CD8-positive, alpha-beta memory T cell (primary cell): ENCODE results near the gene USP54. TPM values are rescaled to one million over a fixed set of nuclear protein-coding genes. Genes with fewer than 3 reads are reported as not detected.

Experiments
- CTCF ChIA-PET: fragments of 350-600 bp; sonication (Branson Sonifier 250); formaldehyde crosslinking; loops from one replicate; lab custom pipeline; 2021; ENCODE audit warnings: antibody characterized with exemption; lab: Charles Lee
- POLR2A ChIA-PET: fragments of 350-600 bp; sonication (Branson Sonifier 250); formaldehyde crosslinking; loops from one replicate; lab custom pipeline; 2021; ENCODE audit warnings: antibody characterized with exemption; lab: Charles Lee
- DNase-seq, 5 donors: peaks; one replicate each; pipeline versions ENCODE4 v3.0.0 to v3.0.0-alpha.2; 2020 to 2022; ENCODE audit warnings: mixed read lengths in 1 of 5
- H3K27ac ChIP-seq: one replicate; pipeline ENCODE4 v1.7.0; 2013; ENCODE audit warnings: low read depth, mild to moderate bottlenecking, low read length, moderate library complexity
- H3K27me3 ChIP-seq: 2 replicates; pipeline ENCODE4 v1.7.0; 2013; ENCODE audit warnings: low read length, mild to moderate bottlenecking; ENCODE audit not compliant: insufficient read depth, poor library complexity, severe bottlenecking
- H3K36me3 ChIP-seq: 2 replicates; pipeline ENCODE4 v1.7.0; 2013; ENCODE audit warnings: mild to moderate bottlenecking, low read length, moderate library complexity; ENCODE audit not compliant: insufficient read depth
- H3K4me1 ChIP-seq: 2 replicates; pipeline ENCODE4 v1.7.0; 2013; ENCODE audit warnings: mild to moderate bottlenecking, low read length, moderate library complexity; ENCODE audit not compliant: insufficient read depth
- H3K4me3 ChIP-seq: 2 replicates; pipeline ENCODE4 v1.7.0; 2013; ENCODE audit warnings: mild to moderate bottlenecking, low read length
- H3K9me3 ChIP-seq: 2 replicates; pipeline ENCODE4 v1.7.0; 2013; ENCODE audit warnings: mild to moderate bottlenecking, low read length
- H3K27ac Mint-ChIP-seq, 8 donors: one replicate each; pipeline ENCODE4 v1.8.0; 2020 to 2021; ENCODE audit warnings: mixed read lengths in 8 of 8, mild to moderate bottlenecking in 6 of 8, inconsistent platforms in 3 of 8, moderate library complexity in 3 of 8
- H3K27me3 Mint-ChIP-seq, 2 donors: one replicate each; pipeline ENCODE4 v1.8.0; 2020 to 2021; ENCODE audit warnings: mixed read lengths in 2 of 2, mild to moderate bottlenecking in 1 of 2, moderate library complexity in 1 of 2
- H3K36me3 Mint-ChIP-seq, 3 donors: one replicate each; pipeline ENCODE4 v1.8.0; 2020 to 2021; ENCODE audit warnings: mixed read lengths in 3 of 3, inconsistent platforms in 1 of 3, mild to moderate bottlenecking in 1 of 3
- H3K4me1 Mint-ChIP-seq, 3 donors: one replicate each; pipeline ENCODE4 v1.8.0; 2020 to 2021; ENCODE audit warnings: mixed read lengths in 3 of 3, inconsistent platforms in 1 of 3, mild to moderate bottlenecking in 1 of 3
- H3K4me3 Mint-ChIP-seq, 7 donors: one replicate each; pipeline ENCODE4 v1.8.0; 2020 to 2021; ENCODE audit warnings: mixed read lengths in 7 of 7, mild to moderate bottlenecking in 6 of 7, moderate library complexity in 4 of 7, inconsistent platforms in 2 of 7
- H3K9me3 Mint-ChIP-seq, 5 donors: one replicate each; pipeline ENCODE4 v1.8.0; 2020 to 2022; ENCODE audit warnings: mixed read lengths in 5 of 5, mild to moderate bottlenecking in 3 of 5, moderate library complexity in 2 of 5, inconsistent platforms in 1 of 5
- polyA plus RNA-seq: library from polyadenylated mRNA; unstranded; fragments of 300-500 nt; fragmentation: Illumina TruSeq; gene quantifications from one replicate; pipeline ENCODE4 v1.2.3, GENCODE V29; 2021
- total RNA-seq, 2 experiments: library from RNA; stranded (reverse); gene quantifications; one replicate each; pipeline ENCODE4 v1.2.3, GENCODE V29; 2021

Gene USP54
- total and polyA plus RNA-seq, 3 experiments from 2014 or later: 1.5 to 11.9 (median 10.5) TPM

- ChIA-PET POLR2A (interaction anchor here (0.6 to 2.5 kb wide), 15 partner anchors 11 to 400 kb away, joined by 3 to 16 read pairs (median 5); partner anchors contain the start of genes ANXA7, CFAP70, DNAJC9 and MRPS16), CTCF (interaction anchor here (0.7 to 1.2 kb wide), 3 partner anchors 16 to 243 kb away, joined by 3 read pairs; partner anchors contain the start of gene MRPS16)
- H3K4me1 ChIP-seq: peaks cover 44% of the 10 kb centered on the region
- peak within 1 kb of the TSS; percentile 92 for H3K27ac ChIP-seq
- Mint-ChIP-seq H3K4me3 (peak within 1 kb of the TSS; percentile 86 to 97 (median 94)), H3K27me3 (no peaks in the 10 kb centered on the region), H3K36me3 (peaks cover 0 to 13% (median 4%) of the 10 kb centered on the region in 3 donors), H3K9me3 (no peaks in the 10 kb centered on the region), H3K27ac (peak within 1 kb of the TSS; percentile 69 to 99 (median 96)), H3K4me1 (peaks cover 47 to 59% (median 58%) of the 10 kb centered on the region in 3 donors)
- peak; percentile 82 to 95 (median 86) for DNase-seq
- H3K36me3 ChIP-seq: no peaks in the 10 kb centered on the region
- H3K9me3 ChIP-seq: no peaks in the 10 kb centered on the region
- H3K27me3 ChIP-seq: no peaks in the 10 kb centered on the region
- peak within 1 kb of the TSS; percentile 94 for H3K4me3 ChIP-seq
Observed at GRCh38 chr10:73495884-73496674, 95.1 kb downstream of the USP54 start, which contains the start of gene PPP3CB. Gene PPP3CB, minus strand, starts transcription at chr10:73496024. Its CDS starts 135 bp downstream, at chr10:73495889.

DNA sequence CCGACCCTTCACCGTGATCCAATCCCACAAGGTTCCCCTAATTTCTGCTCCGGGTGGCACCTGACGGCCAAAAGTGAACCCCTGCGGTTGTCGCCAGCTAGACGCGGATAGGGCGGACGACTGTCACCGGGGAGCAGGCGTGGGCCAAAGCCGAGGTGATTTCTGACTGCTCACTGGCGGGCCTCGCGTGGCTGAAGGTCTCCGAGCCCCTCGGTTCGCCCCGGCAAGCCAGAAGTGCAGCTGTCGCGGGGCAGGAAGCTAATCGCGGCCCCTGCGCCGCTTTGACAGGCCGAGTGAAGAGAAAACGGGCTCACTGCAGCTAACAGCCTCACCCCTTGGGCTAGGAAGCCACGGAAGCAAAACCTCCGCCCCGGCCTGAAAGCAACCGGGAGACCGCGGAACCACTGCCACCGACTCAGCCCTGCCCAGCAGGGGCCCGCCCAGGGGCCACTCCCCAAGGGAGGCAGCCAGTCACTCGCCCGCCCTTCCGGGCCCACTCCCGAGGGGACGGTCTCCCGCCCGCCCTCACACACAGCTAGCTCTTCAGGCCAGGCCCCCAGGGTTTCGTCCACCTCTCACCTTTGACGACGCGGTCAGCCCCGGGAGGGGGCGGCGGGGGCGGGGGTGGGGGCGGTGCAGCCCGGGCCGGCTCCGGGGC is 95.8 kb downstream of the USP54 start:
- Histone ChIP-seq H3K9me3 (no peaks in the 10 kb centered on the region), H3K27me3 (no peaks in the 10 kb centered on the region), H3K36me3 (no peaks in the 10 kb centered on the region), H3K4me3 (peak overlapping the region; percentile 94), H3K4me1 (peaks cover 39% of the 10 kb centered on the region), H3K27ac (peak overlapping the region; percentile 92)
- CTCF ChIA-PET: interaction anchor here (0.8 to 1.2 kb wide), 3 partner anchors 16 to 34 kb away, joined by 3 read pairs; no protein-coding TSS in a partner anchor
- Mint-ChIP-seq H3K9me3 (no peaks in the 10 kb centered on the region), H3K27me3 (no peaks in the 10 kb centered on the region), H3K4me1 (peaks cover 46 to 61% (median 52%) of the 10 kb centered on the region in 3 donors), H3K36me3 (peaks cover 0 to 13% (median 4%) of the 10 kb centered on the region in 3 donors), H3K4me3 (peak overlapping the region; percentile 86 to 97 (median 94)), H3K27ac (peak overlapping the region; percentile 65 to 98 (median 95))
- peak; percentile 82 to 91 (median 90) for DNase-seq
- POLR2A ChIA-PET: interaction anchor here (0.5 to 2.5 kb wide), 14 partner anchors 11 to 803 kb away, joined by 3 to 16 read pairs (median 6); partner anchors contain the start of genes CFAP70, DNAJC9 and MRPS16

- H3K36me3 ChIP-seq: no peaks in the 10 kb centered on the region
- no peaks in the 10 kb centered on the region for H3K9me3 ChIP-seq
- Mint-ChIP-seq H3K4me1 (peaks cover 49 to 66% (median 57%) of the 10 kb centered on the region in 3 donors), H3K27me3 (no peaks in the 10 kb centered on the region), H3K9me3 (no peaks in the 10 kb centered on the region), H3K36me3 (peaks cover 0 to 15% (median 4%) of the 10 kb centered on the region in 3 donors), H3K4me3 (peak overlapping the region; percentile 86 to 97 (median 94)), H3K27ac (peak overlapping the region; percentile 65 to 98 (median 95))
- H3K4me3 ChIP-seq: peak overlapping the region; percentile 94
- POLR2A ChIA-PET: interaction anchor here (0.5 to 2.5 kb wide), 10 partner anchors 12 to 802 kb away, joined by 3 to 16 read pairs (median 6); partner anchors contain the start of genes CFAP70 and DNAJC9
- peak overlapping the region; percentile 92 for H3K27ac ChIP-seq
- peaks cover 39% of the 10 kb centered on the region for H3K4me1 ChIP-seq
- no peaks in the 10 kb centered on the region for H3K27me3 ChIP-seq
- no peak for DNase-seq
- CTCF ChIA-PET: interaction anchor here (0.8 to 1.2 kb wide), 3 partner anchors 16 to 35 kb away, joined by 3 read pairs; no protein-coding TSS in a partner anchor
Observed at GRCh38 chr10:73494877-73495225, 96.3 kb downstream of the USP54 start.

GRCh38 chr10:73494213-73494612 is 96.9 kb downstream of the USP54 start:
- Mint-ChIP-seq H3K27me3 (no peaks in the 10 kb centered on the region), H3K4me1 (peaks cover 54 to 70% (median 63%) of the 10 kb centered on the region in 3 donors), H3K27ac (peak overlapping the region; percentile 17 to 88 (median 80)), H3K4me3 (peak overlapping the region; percentile 65 to 97 (median 78)), H3K9me3 (no peaks in the 10 kb centered on the region), H3K36me3 (peaks cover 0 to 15% (median 2%) of the 10 kb centered on the region in 3 donors)
- ChIA-PET POLR2A (interaction anchor here (2.3 kb wide), 1 partner anchor 81 kb away, joined by 6 read pairs; no protein-coding TSS in a partner anchor), CTCF (no interaction called here)
- H3K4me3 ChIP-seq: peak overlapping the region; percentile 22
- H3K27ac ChIP-seq: peak overlapping the region; percentile 11
- H3K9me3 ChIP-seq: no peaks in the 10 kb centered on the region
- peaks cover 44% of the 10 kb centered on the region for H3K4me1 ChIP-seq
- H3K27me3 ChIP-seq: no peaks in the 10 kb centered on the region
- H3K36me3 ChIP-seq: no peaks in the 10 kb centered on the region
- no peak for DNase-seq

- H3K4me3 Mint-ChIP-seq: peak overlapping the region; percentile 65 to 79 (median 74)
- Histone ChIP-seq H3K4me3 (peak overlapping the region; percentile 22), H3K27ac (peak overlapping the region; percentile 11), H3K27me3 (no peaks in the 10 kb centered on the region), H3K9me3 (no peaks in the 10 kb centered on the region), H3K4me1 (peaks cover 44% of the 10 kb centered on the region), H3K36me3 (no peaks in the 10 kb centered on the region)
- H3K27me3 Mint-ChIP-seq: no peaks in the 10 kb centered on the region
- no peaks in the 10 kb centered on the region for H3K9me3 Mint-ChIP-seq
- CTCF ChIA-PET: interaction anchor here (0.8 kb wide), 1 partner anchor 36 kb away, joined by 3 read pairs; no protein-coding TSS in a partner anchor
- H3K4me1 Mint-ChIP-seq: peaks cover 57 to 75% (median 67%) of the 10 kb centered on the region in 3 donors
- DNase-seq: no peak
- peak overlapping the region in 7 of 8 donors; percentile 55 to 88 (median 81) for H3K27ac Mint-ChIP-seq
- POLR2A ChIA-PET: interaction anchor here (2.3 kb wide), 1 partner anchor 80 kb away, joined by 6 read pairs; no protein-coding TSS in a partner anchor
- peaks cover 3 to 19% (median 5%) of the 10 kb centered on the region in 3 donors for H3K36me3 Mint-ChIP-seq
Observed at GRCh38 chr10:73493781-73494180, 97.4 kb downstream of the USP54 start.

DNA sequence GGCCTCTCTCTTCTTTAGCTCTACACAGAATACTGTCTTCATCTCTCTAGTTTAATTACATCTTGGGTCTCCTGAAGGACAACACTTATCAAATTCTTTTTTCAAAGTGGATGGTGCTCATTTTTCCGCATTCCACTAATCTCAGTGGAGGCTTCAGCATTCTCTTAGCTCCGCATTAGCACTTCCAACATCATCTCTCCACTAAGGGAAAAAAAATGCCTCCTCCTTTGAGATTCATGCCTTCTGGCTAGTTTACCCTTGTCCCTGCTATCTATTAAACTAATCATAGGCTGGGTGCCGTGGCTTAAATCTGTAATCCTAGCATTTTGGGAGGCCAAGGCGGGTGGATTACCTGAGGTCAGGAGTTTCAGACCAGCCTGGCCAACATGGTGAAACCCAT is 104.5 kb downstream of the USP54 start:
- H3K27me3 ChIP-seq: no peaks in the 10 kb centered on the region
- no peak overlapping the region for H3K27ac ChIP-seq
- peaks cover 7 to 45% (median 9%) of the 10 kb centered on the region in 3 donors for H3K36me3 Mint-ChIP-seq
- no peaks in the 10 kb centered on the region for H3K27me3 Mint-ChIP-seq
- H3K27ac Mint-ChIP-seq: peak overlapping the region in 2 of 8 donors; percentile 42 to 58
- no peaks in the 10 kb centered on the region for H3K9me3 ChIP-seq
- H3K9me3 Mint-ChIP-seq: no peaks in the 10 kb centered on the region
- H3K4me3 Mint-ChIP-seq: no peak overlapping the region
- no peak for DNase-seq
- POLR2A ChIA-PET: interaction anchor here (0.6 kb wide), 1 partner anchor 10 kb away, joined by 3 read pairs; no protein-coding TSS in a partner anchor
- H3K36me3 ChIP-seq: peaks cover 13% of the 10 kb centered on the region
- CTCF ChIA-PET: no interaction called here
- H3K4me1 Mint-ChIP-seq: peaks cover 19 to 63% (median 36%) of the 10 kb centered on the region in 3 donors
- no peak overlapping the region for H3K4me3 ChIP-seq
- H3K4me1 ChIP-seq: peaks cover 5% of the 10 kb centered on the region

DNA sequence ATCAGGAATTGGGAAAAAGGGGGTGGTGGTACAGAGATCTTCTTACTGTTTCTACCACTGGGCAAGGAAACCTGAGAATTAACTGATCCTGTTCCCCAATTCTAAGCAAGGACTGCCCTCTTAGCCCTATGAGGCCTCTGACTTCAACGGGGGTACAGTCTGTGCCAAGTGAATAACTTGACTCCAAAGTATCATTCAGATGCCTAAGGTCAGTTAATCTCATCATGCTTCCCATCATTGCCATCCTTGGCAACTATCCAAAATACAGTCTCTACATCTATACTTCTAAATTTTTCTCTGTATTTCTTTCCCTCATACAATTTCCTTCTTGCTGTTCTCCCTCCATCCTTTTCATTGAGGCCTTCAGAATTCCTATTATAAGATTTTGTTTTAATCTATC is 105.8 kb downstream of the USP54 start:
- no peak for DNase-seq
- no peaks in the 10 kb centered on the region for H3K27me3 Mint-ChIP-seq
- no peaks in the 10 kb centered on the region for H3K9me3 Mint-ChIP-seq
- Histone ChIP-seq H3K27ac (no peak overlapping the region), H3K27me3 (no peaks in the 10 kb centered on the region), H3K4me1 (peaks cover 5% of the 10 kb centered on the region), H3K9me3 (no peaks in the 10 kb centered on the region), H3K4me3 (no peak overlapping the region), H3K36me3 (peaks cover 13% of the 10 kb centered on the region)
- CTCF ChIA-PET: no interaction called here
- H3K36me3 Mint-ChIP-seq: peaks cover 7 to 43% (median 9%) of the 10 kb centered on the region in 3 donors
- peak overlapping the region in 2 of 8 donors; percentile 3 to 23 for H3K27ac Mint-ChIP-seq
- no peak overlapping the region for H3K4me3 Mint-ChIP-seq
- POLR2A ChIA-PET: no interaction called here
- peaks cover 25 to 62% (median 42%) of the 10 kb centered on the region in 3 donors for H3K4me1 Mint-ChIP-seq
